HG02642 (cell line): ENCODE data around the gene PEA15.

Source experiments
- ATAC-seq: cut with Tn5 transposase; IDR thresholded peaks from one replicate; pipeline ENCODE4 v1.9.1; 2021; ENCODE audit warnings: mild to moderate bottlenecking; ENCODE audit not compliant: unreplicated experiment, poor library complexity

The PEA15 gene

DNA sequence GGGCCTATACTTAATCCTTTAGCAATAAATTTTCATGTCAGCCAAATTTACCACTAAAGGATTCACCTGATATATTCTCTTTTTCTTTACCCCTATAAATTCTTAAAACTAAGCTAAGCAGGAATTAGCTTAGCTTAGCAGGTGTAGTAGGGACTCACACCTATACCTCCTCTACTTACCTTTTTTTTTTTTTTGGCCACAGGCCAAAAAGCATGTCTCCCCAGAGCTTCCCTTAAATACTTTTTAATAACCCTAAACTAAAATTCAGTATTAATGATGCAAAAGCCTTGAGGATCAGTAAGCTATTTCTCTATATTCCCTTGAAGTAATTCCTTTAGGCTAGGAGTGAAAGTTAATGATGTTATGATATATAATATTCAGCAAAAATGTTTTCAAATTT, 23.2 kb downstream of the PEA15 start:
- no peak for ATAC-seq

DNA sequence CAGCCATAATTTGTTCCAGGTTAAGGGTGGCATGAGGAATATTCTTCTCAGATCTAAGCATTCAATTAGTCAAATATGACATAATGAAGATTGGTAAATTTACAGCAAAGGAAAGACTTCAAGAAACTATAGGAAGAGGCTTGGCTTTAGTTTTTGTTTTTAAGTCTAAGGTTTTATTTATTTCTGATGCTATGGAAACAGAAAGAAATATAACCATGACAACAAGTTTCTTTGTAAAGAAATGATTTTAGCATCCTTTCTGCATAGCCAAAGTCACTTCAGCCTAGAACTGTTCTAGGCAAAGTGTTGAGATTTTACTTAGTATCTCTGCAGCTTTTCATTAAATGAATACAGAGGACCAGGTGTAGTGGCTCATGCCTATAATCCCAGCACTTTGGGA, 27.7 kb downstream of the PEA15 start:
- no peak for ATAC-seq

DNA sequence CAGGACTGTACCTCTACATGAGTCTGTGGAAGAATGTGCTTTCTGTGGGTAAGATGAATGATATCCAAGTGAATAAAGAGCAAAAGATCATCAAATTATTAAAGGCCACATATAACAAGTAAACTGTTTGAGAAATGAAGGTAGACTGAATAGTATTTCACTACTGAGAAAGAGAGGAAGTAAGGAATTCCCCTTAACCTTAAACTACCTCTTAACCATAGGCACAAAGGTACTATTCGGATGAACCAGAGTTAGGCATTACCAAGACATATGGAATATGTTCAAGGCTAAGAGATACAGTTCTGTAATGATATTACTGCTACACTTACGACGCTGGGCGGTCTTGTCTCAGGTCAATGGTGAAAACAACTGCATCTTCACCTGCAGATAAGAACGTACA, 31.6 kb downstream of the PEA15 start:
- ATAC-seq = no peak

DNA sequence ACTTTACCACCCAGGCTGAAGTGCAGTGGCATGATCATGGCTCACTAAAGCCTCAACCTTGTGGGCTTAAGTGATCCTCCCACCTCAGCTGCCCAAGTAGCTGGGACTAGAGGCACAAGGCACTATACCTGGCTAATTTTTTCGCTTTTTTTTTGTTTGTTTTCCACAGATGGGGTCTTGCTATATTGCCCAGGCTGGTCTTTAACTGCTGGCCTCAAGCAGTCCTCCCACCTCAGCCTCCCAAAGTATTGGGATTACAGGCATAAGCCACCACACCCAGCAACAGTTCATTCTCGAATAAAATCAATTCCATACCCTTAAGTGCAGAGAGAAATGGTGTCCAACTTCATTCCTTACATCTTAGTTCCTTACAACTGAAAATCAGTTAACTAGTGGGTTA, 32.4 kb downstream of the PEA15 start:
- ATAC-seq = no peak

DNA sequence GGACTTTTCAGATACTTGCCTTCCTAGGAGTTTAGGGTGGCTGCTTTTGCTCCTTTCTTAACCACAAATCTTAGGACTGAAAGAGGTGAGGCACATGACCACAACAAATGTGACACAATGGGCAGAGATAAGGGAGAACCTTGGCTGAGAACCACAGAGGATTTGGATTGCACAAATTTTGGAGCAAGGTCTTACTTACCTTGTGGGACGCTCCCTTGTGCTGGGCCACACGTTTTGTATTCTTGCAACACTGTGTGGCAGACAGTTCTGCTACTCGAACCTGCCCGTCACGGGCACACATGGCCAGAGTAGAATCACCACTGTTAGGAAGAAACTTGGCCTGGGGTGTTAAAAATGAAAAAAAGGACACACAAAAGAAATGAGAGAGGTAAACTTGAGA, 33.2 kb downstream of the PEA15 start:
- no peak for ATAC-seq

DNA sequence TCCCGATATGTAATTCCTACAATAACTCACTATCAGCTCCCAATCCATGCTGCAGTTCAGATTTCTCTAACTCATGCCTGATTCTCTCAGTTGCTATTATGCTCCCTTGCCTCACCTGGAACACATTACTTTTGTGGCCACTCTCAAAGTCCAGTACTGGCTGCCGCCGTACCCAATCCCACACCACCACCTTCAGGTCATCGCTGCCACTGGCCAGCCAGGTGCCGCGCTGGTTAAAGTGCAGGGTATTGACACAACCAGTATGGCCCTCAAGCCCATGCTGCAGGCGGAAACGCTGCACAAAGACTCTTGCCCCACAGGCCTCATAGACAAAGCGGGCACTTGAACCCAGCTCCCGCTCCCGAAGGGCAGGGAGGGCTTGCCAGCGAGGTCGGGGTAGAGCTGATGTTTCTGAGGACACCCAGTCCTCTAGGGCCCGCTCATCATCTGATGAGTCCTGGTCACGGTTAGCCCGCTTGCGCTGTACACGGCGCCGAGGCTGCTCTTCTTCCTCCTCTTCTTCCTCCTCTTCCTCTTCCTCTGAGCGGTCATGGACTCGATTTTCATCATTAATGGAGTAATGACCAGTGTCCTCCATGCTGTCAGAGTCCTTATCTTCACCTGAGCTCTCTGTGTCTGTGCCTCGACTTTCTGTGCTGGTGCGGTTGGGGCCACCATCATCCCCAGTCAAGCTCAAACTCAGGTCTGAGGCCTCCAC, 34.6 kb downstream of the PEA15 start:
- ATAC-seq = no peak

DNA sequence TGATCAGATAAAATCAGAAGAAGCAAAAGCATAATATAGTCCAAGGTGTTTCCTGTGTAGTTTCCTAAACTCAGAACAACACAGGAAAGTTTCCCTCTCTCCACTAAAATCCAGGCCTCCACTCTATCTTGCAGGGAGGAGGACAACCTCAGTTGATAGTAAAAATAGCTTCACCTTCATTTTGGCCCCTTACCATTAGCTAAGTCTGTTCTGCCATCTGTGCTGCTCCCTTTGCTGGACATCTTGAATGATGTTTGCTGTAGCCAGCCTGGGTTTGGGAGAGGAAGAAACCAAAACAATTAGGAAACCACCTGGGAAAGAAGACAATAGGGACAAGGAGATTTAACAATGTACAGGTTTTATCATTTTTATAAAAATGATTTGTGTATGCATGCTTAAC, 38.6 kb downstream of the PEA15 start:
- no peak for ATAC-seq

DNA sequence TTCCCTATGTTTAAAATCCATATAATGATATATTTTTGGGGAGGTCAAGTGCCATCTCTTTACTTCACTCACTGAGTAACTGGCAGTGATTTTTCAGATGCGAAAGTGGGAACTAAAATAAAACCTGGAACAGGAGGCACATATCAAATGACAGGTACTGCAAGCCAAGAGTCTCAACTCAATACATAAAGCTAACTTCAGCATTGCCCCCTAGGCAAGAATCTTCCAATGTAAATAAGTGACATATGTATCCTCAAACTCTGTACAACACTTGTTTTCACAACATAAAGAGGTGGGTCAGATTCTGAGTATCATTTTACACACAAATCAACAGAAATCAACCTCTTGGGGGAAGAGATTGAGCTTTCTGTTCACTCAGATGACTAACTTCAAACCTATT, 39.0 kb downstream of the PEA15 start:
- ATAC-seq = no peak

DNA sequence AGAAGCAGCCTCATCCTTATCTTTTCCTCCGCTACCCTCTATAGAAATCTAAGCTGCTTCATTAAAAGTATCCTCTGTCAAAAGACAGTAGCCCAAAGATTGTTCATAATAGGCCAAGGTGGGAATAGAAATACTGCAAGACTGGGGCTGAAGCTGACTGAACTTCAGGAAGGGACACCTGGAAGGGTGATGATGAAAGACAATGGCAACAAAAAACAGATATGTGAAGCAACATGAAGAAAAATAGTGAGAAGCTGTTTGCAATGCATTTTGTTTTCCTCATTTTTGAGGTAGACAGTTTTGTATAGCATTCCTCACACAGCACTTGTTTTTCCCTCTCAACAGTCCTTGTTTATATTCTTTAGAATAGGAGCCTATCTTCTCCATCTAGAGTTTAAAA, 40.2 kb downstream of the PEA15 start:
- ATAC-seq = no peak

DNA sequence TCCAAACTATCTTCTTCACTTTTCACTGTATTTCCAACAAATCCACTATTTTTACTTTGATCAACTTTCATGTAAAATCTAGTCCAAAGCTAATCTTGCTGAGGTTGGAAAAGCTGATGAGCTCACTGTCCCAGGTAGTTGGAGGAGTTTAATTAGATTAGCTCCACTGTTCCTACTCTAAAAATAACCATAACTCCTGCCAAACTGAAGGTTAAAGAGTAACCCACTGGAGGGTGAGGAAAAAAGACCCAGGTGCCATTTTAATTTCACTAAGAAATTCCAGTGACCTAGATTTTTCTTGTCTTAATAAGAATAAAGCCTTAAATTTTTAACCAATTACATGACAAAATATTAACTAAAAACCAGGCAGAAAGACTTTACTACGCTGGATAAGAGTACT, 41.9 kb downstream of the PEA15 start:
- no peak for ATAC-seq

DNA sequence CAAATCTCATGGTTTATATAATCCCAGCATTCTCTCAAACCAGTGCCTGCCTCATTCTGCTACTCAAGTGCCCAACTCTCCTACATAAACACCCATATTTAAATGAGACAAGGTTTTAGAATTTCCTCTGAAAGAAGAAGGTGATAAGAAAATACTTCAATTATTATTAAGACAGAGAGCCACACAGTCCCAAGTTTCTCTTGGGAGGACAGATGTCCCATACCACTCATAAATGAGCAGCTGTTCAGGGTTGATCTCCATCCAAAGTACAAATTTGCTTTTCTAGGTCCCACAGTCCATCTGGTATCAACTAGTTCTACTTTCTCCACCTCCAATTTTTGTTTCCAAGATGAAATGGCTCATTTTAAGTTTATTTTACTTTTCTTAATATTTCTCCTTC, 45.8 kb downstream of the PEA15 start:
- no peak for ATAC-seq

DNA sequence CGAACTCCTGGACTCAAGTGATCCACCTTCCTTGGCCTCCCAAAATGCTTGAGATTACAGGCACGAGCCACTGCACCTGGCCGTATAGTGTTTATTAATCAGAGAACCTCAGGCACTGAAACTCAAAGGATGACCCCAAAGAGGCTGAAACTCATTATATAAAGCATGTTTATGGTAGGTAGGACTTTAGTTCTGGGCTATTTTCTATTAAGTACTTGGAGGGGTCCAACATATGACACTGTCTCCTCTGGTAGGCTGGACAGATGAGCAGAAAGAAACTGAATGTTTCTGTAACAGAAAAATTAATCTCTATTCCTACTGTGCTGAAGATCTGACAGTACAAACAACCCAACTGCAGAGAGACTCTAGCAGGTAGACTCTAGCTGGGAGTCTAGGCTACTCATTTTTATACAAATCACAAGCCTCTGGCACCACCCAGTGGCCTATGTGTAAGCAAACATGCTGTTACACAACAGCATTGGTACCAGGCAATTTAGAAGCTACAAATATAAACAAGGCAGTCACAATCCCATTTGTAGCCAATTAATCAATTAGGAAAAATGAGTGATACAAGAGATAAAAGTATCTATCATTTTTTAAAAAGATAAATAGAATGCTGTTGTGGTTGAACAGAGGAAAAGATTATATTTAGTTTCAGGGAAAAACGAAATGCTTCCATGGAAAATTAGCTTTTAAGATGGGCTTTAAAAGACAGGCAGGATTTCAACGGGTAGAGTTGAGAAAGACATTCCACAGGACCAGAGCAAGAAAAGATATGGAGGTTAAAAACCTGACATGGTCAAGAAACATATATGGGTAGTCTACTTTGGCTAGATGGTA, 46.7 kb downstream of the PEA15 start:
- peak; percentile 66 for ATAC-seq

DNA sequence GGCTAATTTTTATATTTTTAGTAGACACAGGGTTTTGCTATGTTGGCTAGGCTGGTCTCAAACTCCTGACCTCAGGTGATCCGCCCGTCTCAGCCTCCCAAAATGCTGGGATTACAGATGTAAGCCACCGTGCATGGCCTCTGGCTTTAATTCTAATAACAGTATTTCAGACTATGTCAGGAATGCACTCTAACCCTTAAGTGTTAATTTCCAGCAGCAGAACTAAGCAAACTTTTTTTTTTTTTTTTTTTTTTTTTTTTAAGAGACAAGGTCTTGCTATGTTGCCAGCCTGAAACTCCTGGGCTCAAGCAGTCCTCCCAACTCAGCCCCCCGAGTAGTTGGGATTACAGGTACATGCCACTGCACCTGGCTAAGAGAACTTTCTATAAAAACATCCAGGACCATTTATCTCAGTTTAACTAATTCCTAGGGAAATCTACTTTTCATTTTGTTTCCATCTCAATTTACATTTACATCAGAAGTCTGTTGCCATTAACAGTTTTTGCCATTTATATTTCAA, 50.7 kb downstream of the PEA15 start:
- no peak for ATAC-seq

DNA sequence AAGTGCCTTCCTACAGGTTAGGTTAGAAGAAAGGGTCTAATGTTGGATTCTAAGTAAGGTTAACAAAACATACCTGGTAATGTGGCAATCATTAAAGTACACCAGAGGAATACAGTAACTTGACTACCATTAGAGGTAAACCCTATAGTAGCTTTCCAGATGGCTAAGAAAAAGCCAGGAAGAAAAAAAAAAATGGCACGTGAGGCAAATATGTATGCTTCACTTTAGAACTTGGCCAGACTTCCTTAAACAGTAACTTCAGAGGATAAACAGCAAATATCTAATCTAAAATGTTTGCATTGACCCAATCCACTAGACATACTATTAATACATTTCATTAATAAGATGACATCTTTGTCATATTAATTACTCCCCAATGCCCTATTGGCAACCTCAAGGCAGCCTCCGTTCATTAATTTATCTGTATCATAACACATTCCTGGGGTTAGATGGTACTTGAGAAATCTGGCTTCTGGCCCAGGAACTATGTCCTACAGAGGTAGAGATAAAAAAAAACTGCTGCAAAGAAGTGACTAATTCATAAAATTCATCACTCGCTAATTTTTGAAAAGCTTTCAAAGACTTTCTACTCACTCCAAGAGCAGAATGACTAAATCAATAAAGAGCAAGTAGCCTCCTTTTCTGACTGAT, 51.3 kb downstream of the PEA15 start:
- ATAC-seq = no peak

DNA sequence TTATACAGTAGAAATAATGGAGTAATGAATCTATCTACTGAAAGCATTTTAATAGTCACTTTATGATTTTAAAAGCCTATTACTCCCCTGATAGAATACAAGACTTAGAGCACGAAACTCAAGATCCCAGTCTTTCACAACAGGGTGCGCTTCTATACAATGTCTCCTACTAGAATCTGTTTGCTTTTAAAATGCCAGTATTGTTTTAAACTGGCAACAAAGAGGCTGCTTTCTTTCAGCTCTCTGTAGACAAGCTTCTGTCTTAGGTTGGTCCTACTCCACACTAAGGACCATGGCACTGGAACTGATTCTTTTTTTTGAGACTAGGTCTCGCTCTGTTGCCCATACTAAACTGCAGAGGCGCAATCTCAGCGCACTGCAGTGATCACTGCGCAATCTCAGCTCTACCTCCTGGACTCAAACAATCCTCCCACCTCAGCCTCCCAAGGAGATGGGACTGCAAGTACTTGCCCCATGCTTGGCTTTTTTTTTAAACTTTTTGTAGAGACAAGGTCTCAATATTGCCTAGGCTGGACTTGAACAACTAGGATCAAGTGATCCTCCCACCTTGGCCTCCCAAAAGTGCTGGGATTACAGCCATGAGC, 52.3 kb downstream of the PEA15 start:
- no peak for ATAC-seq

DNA sequence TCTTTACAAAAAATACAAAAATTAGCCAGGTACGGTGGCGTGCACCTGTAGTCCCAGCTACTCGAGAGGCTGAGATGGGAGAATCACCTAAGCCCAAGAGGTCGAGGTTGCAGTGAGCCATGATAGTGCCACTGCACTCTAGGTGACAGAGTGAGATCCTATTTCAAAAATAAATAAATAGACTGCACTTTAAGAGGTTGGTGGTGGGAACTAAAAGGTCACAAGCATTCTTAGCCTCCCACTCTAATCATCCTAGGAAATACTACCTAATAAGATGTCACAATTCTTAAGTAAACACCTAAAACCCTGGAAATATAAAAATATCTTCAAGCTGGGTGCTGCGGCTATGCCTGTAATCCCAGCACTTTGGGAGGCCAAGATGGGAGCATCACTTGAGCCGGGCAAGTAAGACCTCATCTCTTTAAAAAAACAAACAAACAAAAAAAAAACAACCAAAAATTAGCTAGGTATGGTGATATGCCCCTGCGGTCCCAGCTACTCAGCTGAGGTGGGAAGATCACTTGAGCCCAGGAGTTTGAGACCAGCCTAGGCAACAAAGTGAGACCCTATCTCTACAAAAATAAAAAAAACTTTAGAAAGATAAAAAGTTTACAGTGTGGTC, 53.1 kb downstream of the PEA15 start:
- no peak for ATAC-seq

DNA sequence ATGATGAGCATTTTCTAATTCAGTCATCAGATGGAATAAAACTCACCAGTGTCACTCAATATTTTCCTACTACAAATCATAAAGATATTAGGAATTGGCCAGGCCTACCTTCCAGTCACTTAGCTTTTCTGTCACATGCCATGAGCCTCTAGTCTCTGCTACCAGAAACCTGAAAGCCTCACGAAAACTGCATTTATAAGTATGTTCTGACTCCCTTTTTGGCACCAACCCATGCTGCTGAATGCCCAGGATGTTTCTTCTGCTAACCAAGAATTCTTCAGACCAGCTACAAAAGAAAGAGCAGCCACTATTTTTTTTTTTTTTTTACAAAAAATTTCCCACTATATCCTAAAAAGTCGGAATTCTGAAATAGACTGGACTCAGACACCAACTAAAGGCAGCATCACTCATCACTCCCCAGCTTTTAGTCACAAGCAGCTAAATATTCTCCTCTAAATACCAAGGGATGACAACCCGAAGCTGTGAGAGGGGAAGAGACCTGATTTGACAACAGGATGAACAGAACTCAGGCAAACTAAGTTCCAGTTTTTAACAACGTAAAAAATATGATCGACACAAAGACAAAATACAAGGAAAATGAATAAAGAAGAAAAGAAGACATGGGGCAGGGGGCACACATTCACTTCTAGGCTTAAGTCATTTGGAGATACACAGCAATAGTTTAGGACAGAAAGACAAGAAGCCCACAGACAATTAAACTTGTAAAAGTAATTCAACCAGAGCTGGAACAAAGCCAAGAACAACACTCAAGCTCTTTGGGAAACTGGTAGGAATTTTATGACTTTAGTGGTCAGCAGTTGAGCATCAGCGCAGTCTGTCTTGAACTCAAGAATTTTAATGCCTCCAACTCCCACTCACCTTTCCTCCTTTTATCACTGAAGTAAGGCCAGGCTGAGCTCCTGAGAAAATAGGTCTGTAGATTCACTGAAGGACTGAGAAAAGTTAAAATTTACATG, 55.5 kb downstream of the PEA15 start:
- ATAC-seq = no peak

DNA sequence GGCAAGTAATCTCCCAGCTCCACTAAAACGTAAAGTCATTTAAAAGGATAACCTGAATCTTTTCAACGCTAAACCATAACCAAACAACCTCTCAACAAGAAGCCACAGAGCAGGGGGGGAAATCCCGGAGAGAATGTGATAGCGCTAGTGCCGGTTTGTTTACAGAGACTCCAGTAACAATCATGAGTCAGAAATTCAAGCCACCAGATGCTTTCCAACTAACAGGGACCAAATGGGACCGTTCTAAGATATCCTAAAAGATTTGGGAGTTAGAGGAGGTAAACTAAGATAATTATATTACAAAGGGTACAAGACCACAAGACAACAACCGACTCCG, 56.3 kb downstream of the PEA15 start:
- peak; percentile 27 for ATAC-seq
